A673 (cell line): ENCODE results near the gene URAD. TPM values are rescaled to one million over a fixed set of nuclear protein-coding genes. Genes with fewer than 3 reads are reported as not detected.

ENCODE experiments used
- BruUV-seq: library from RNA; stranded (reverse); fragments of 400-500 nt; replicated peaks from 2 replicates; lab custom pipeline; 2021; lab: Mats Ljungman, UMichigan
- CTCF ChIA-PET: fragments of 300-600 bp; sonication (Branson Sonifier 250); formaldehyde crosslinking; loops from one replicate; lab custom pipeline; 2022; ENCODE audit warnings: antibody characterized with exemption; lab: Charles Lee
- POLR2A ChIA-PET: fragments of 300-600 bp; sonication (Branson Sonifier 250); formaldehyde crosslinking; loops from one replicate; lab custom pipeline; 2022; ENCODE audit warnings: antibody characterized with exemption; ENCODE audit not compliant: low non-redundant PET; lab: Charles Lee
- DNase-seq: peaks from one replicate; pipeline ENCODE4 v3.0.0-alpha.2; 2015; ENCODE audit warnings: low spot score
- H3K27ac ChIP-seq: fragments of 200-600 bp; sonication (generic); 2 replicates; pipeline ENCODE4 v1.5.1; 2016; ENCODE audit warnings: mixed run types, low read depth, mild to moderate bottlenecking, mixed read lengths, antibody characterized with exemption, low read length; ENCODE audit not compliant: poor library complexity, severe bottlenecking
- H3K27me3 ChIP-seq: fragments of 200-600 bp; sonication (generic); replicated peaks from 2 replicates; pipeline ENCODE4 v1.6.1; 2017; ENCODE audit warnings: mixed run types, low read depth, mild to moderate bottlenecking, mixed read lengths, antibody characterized with exemption, low read length; ENCODE audit not compliant: insufficient read depth, poor library complexity
- H3K36me3 ChIP-seq: fragments of 200-600 bp; sonication (generic); 2 replicates; pipeline ENCODE4 v1.6.1; 2016; ENCODE audit warnings: mixed run types, mild to moderate bottlenecking, mixed read lengths, antibody characterized with exemption, low read length; ENCODE audit not compliant: insufficient read depth, poor library complexity, severe bottlenecking
- H3K4me1 ChIP-seq: fragments of 200-600 bp; sonication (generic); 2 replicates; pipeline ENCODE4 v1.6.1; 2017; ENCODE audit warnings: mixed run types, mild to moderate bottlenecking, mixed read lengths, antibody characterized with exemption, low read length; ENCODE audit not compliant: insufficient read depth, poor library complexity, severe bottlenecking
- H3K4me3 ChIP-seq: fragments of 200-600 bp; sonication (generic); 2 replicates; pipeline ENCODE4 v1.5.1; 2016; ENCODE audit warnings: low read depth, mixed run types, mild to moderate bottlenecking, mixed read lengths, low read length; ENCODE audit not compliant: poor library complexity, severe bottlenecking
- H3K9me3 ChIP-seq: fragments of 200-600 bp; sonication (generic); 2 replicates; pipeline ENCODE4 v1.6.1; 2016; ENCODE audit warnings: mixed run types, low read depth, mild to moderate bottlenecking, mixed read lengths, antibody characterized with exemption, low read length; ENCODE audit not compliant: poor library complexity, severe bottlenecking
- EZH2 ChIP-seq: fragments of 200-600 bp; sonication (generic); IDR thresholded peaks from 2 replicates; pipeline ENCODE4 v1.6.1; 2017; ENCODE audit warnings: borderline replicate concordance, low read depth, mild to moderate bottlenecking, mixed read lengths, antibody characterized with exemption, low read length; ENCODE audit not compliant: poor library complexity, severe bottlenecking
- intact Hi-C: fragments of 100-400 bp; cut with micrococcal nuclease; formaldehyde crosslinking; loops from one replicate; pipeline ENCODE4 v1.10.0; 2022; ENCODE audit not compliant: unreplicated experiment
- total RNA-seq: library from RNA; stranded (reverse); gene quantifications from 2 replicates; pipeline ENCODE4 v1.2.3, GENCODE V29; 2021
- TF ChIP-seq, protein P1 (sequence below): fragments of 300-800, 200-600 bp; sonication (generic); conservative IDR thresholded peaks from 2 replicates; pipeline ENCODE4 v1.5.1; 2017; ENCODE audit warnings: low read depth, mild to moderate bottlenecking, antibody characterized with exemption, low read length, moderate library complexity, mixed read lengths

Gene URAD
- total RNA-seq, 1 experiment from 2014 or later: not detected

GRCh38 chr13:28026508-28026907 is 38.0 kb upstream of the URAD start:
- POLR2A ChIA-PET: no interaction called here
- H3K36me3 ChIP-seq: no peaks in the 10 kb centered on the region
- H3K4me1 ChIP-seq: no peaks in the 10 kb centered on the region
- H3K27ac ChIP-seq: no peak overlapping the region
- H3K27me3 ChIP-seq: no peaks in the 10 kb centered on the region
- H3K4me3 ChIP-seq: no peak overlapping the region
- H3K9me3 ChIP-seq: no peaks in the 10 kb centered on the region
- intact Hi-C loops: no loop called here
- no peak for TF ChIP-seq EZH2
- no TSS peak for BruUV-seq
- CTCF ChIA-PET: no interaction called here
- DNase-seq: no peak

GRCh38 chr13:28022848-28023518 is 34.5 kb upstream of the URAD start:
- intact Hi-C loops: no loop called here
- CTCF ChIA-PET: no interaction called here
- Histone ChIP-seq H3K9me3 (no peaks in the 10 kb centered on the region), H3K36me3 (no peaks in the 10 kb centered on the region), H3K4me3 (no peak overlapping the region), H3K4me1 (no peaks in the 10 kb centered on the region), H3K27ac (no peak overlapping the region), H3K27me3 (no peaks in the 10 kb centered on the region)
- no peak for DNase-seq
- TF ChIP-seq, protein P1, sequence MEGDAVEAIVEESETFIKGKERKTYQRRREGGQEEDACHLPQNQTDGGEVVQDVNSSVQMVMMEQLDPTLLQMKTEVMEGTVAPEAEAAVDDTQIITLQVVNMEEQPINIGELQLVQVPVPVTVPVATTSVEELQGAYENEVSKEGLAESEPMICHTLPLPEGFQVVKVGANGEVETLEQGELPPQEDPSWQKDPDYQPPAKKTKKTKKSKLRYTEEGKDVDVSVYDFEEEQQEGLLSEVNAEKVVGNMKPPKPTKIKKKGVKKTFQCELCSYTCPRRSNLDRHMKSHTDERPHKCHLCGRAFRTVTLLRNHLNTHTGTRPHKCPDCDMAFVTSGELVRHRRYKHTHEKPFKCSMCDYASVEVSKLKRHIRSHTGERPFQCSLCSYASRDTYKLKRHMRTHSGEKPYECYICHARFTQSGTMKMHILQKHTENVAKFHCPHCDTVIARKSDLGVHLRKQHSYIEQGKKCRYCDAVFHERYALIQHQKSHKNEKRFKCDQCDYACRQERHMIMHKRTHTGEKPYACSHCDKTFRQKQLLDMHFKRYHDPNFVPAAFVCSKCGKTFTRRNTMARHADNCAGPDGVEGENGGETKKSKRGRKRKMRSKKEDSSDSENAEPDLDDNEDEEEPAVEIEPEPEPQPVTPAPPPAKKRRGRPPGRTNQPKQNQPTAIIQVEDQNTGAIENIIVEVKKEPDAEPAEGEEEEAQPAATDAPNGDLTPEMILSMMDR: no peak
- no peak for TF ChIP-seq EZH2
- POLR2A ChIA-PET: no interaction called here
- BruUV-seq: no TSS peak

DNA sequence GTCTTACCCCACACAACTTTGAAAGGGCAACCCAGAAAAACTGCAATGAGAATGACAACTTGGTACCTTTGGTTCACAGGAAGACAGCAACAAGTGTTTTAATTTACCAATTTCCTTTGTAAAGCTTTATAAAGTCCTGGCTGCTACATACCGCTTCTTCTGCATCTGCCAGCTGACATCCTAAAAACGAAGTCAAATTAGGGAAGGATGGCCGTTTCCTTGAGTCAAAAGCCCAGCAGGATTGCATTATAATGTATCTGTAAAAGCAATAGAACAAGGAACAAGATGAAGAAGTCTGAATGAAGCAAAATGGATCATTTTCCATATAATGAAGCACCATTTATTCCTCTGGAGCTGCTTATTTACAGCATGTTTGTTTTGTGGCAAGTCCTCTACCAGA is 25.8 kb upstream of the URAD start:
- Histone ChIP-seq H3K27me3 (no peaks in the 10 kb centered on the region), H3K36me3 (no peaks in the 10 kb centered on the region), H3K9me3 (no peaks in the 10 kb centered on the region), H3K27ac (no peak overlapping the region), H3K4me1 (no peaks in the 10 kb centered on the region), H3K4me3 (no peak overlapping the region)
- TF ChIP-seq, protein P1: no peak
- no peak for TF ChIP-seq EZH2
- CTCF ChIA-PET: no interaction called here
- BruUV-seq: no TSS peak
- POLR2A ChIA-PET: no interaction called here
- intact Hi-C loops: loop anchor here (10.0 kb wide), 1 partner anchor 260 kb away; no protein-coding TSS in a partner anchor
- no peak for DNase-seq

DNA sequence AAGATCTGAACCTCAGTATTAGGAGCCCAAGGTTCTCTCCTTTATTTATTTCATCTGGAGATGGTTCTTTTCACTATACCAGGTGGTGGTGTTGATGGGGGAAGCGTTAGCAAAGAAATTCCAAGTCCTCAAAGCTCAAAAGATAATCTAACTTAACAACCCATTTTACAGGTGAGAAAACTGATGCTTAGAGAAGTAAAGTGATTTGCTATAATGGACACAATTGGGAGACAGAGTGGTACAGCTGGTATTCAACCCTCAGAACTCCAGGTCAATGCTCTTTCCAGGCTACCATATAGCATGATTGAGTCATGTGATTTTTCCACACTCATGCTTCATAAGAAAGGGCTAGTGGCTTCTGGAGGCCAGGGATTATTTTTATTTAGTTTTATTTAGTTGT is 25.0 kb upstream of the URAD start:
- ChIA-PET POLR2A (no interaction called here), CTCF (no interaction called here)
- BruUV-seq: no TSS peak
- no peak for DNase-seq
- TF ChIP-seq, protein P1: no peak
- no peak for TF ChIP-seq EZH2
- H3K27ac ChIP-seq: no peak overlapping the region
- intact Hi-C loops: loop anchor here (10.0 kb wide), 1 partner anchor 261 kb away; no protein-coding TSS in a partner anchor
- H3K36me3 ChIP-seq: no peaks in the 10 kb centered on the region
- no peaks in the 10 kb centered on the region for H3K9me3 ChIP-seq
- H3K4me1 ChIP-seq: no peaks in the 10 kb centered on the region
- H3K4me3 ChIP-seq: no peak overlapping the region
- no peaks in the 10 kb centered on the region for H3K27me3 ChIP-seq
